PC-3 (cell line): ENCODE data around the gene ZNF736. TPM values are rescaled to one million over a fixed set of nuclear protein-coding genes. Genes with fewer than 3 reads are reported as not detected.

Experiments used
- ATAC-seq: fragments of 200-7000 bp; cut with Tn5 transposase; 2 replicates; pipeline ENCODE4 v1.9.1; 2020; ENCODE audit warnings: mild to moderate bottlenecking, moderate library complexity
- BruUV-seq: library from RNA; stranded (reverse); fragments of 400-500 nt; replicated peaks from 2 replicates; lab custom pipeline; 2021; lab: Mats Ljungman, UMichigan
- CTCF ChIA-PET: fragments of 300-600 bp; sonication (Branson Sonifier 250); formaldehyde crosslinking; loops from one replicate; lab custom pipeline; 2022; ENCODE audit warnings: antibody characterized with exemption; lab: Charles Lee
- POLR2A ChIA-PET: fragments of 300-600 bp; sonication (Branson Sonifier 250); formaldehyde crosslinking; loops from one replicate; lab custom pipeline; 2022; ENCODE audit warnings: antibody characterized with exemption; ENCODE audit not compliant: unreplicated experiment; lab: Charles Lee
- DNase-seq: peaks from one replicate; pipeline ENCODE4 v3.0.0-alpha.2; 2015
- H2AFZ ChIP-seq: fragments of 300-600 bp; sonication (generic); 2 replicates; pipeline ENCODE4 v1.6.0; 2016; ENCODE audit warnings: antibody characterized with exemption, low read length
- H3F3A ChIP-seq: fragments of 300-600 bp; sonication (generic); one replicate; pipeline ENCODE4 v1.6.0; 2017; ENCODE audit warnings: antibody characterized with exemption, low read length, control low read depth, mild to moderate bottlenecking; ENCODE audit not compliant: unreplicated experiment
- H3K27ac ChIP-seq: fragments of 300-600 bp; sonication (generic); 2 replicates; pipeline ENCODE4 v1.5.1; 2016; ENCODE audit warnings: mild to moderate bottlenecking, low read length
- H3K27me3 ChIP-seq: fragments of 300-600 bp; sonication (generic); 2 replicates; pipeline ENCODE4 v1.6.1; 2016; ENCODE audit warnings: low read length, mixed read lengths
- H3K36me3 ChIP-seq: fragments of 300-600 bp; sonication (generic); 2 replicates; pipeline ENCODE4 v1.6.1; 2016; ENCODE audit warnings: low read depth, mixed run types, low read length, mixed read lengths
- H3K4me1 ChIP-seq: fragments of 300-600 bp; sonication (generic); 2 replicates; pipeline ENCODE4 v1.5.1; 2016; ENCODE audit warnings: low read length; ENCODE audit not compliant: insufficient read depth
- H3K4me2 ChIP-seq: fragments of 300-600 bp; sonication (generic); 2 replicates; pipeline ENCODE4 v1.6.0; 2016; ENCODE audit warnings: low read length
- H3K4me3 ChIP-seq: fragments of 300-600 bp; sonication (generic); 2 replicates; pipeline ENCODE4 v1.5.1; 2016; ENCODE audit warnings: mild to moderate bottlenecking, low read length, mixed read lengths
- H3K79me2 ChIP-seq: fragments of 300-600 bp; sonication (generic); 2 replicates; pipeline ENCODE4 v1.6.1; 2017; ENCODE audit warnings: low read length, mixed read lengths
- H3K9ac ChIP-seq: fragments of 300-600 bp; sonication (generic); 2 replicates; pipeline ENCODE4 v1.6.0; 2016; ENCODE audit warnings: mild to moderate bottlenecking, low read length
- H3K9me2 ChIP-seq: fragments of 300-600 bp; sonication (generic); replicated peaks from 2 replicates; pipeline ENCODE4 v1.6.1; 2016; ENCODE audit warnings: mixed run types, low read length, mixed read lengths
- H3K9me3 ChIP-seq: fragments of 300-600 bp; sonication (generic); 2 replicates; pipeline ENCODE4 v1.6.1; 2016; ENCODE audit warnings: low read length, mixed read lengths
- H4K20me1 ChIP-seq: fragments of 300-600 bp; sonication (generic); 2 replicates; pipeline ENCODE4 v1.6.1; 2016; ENCODE audit warnings: low read length, mixed read lengths
- EZH2 ChIP-seq: fragments of 300-600 bp; sonication (generic); IDR thresholded peaks from one replicate; pipeline ENCODE4 v1.6.1; 2017; ENCODE audit warnings: antibody characterized with exemption, mild to moderate bottlenecking, low read length; ENCODE audit not compliant: unreplicated experiment
- EZH2phosphoT487 ChIP-seq: fragments of 300-600 bp; sonication (generic); IDR thresholded peaks from 2 replicates; pipeline ENCODE4 v1.6.1; 2018; ENCODE audit warnings: mild to moderate bottlenecking, antibody characterized with exemption, low read length, borderline replicate concordance
- intact Hi-C: fragments of 100-400 bp; cut with micrococcal nuclease; formaldehyde crosslinking; loops from 2 replicates; pipeline ENCODE4 v1.9.0; 2023
- total RNA-seq: library from RNA; depleted of rRNA; stranded (reverse); fragments of >200 nt; gene quantifications from 2 replicates; pipeline ENCODE4 v1.2.3, GENCODE V29; 2014
- TF ChIP-seq, protein P1 (sequence below): fragments of 300-600 bp; sonication (generic); conservative IDR thresholded peaks from 2 replicates; pipeline ENCODE4 v1.5.1; 2017; ENCODE audit warnings: antibody characterized with exemption, low read depth, mild to moderate bottlenecking, low read length

ZNF736 gene
- total RNA-seq, 1 experiment from 2014 or later, result 2.7 TPM

DNA sequence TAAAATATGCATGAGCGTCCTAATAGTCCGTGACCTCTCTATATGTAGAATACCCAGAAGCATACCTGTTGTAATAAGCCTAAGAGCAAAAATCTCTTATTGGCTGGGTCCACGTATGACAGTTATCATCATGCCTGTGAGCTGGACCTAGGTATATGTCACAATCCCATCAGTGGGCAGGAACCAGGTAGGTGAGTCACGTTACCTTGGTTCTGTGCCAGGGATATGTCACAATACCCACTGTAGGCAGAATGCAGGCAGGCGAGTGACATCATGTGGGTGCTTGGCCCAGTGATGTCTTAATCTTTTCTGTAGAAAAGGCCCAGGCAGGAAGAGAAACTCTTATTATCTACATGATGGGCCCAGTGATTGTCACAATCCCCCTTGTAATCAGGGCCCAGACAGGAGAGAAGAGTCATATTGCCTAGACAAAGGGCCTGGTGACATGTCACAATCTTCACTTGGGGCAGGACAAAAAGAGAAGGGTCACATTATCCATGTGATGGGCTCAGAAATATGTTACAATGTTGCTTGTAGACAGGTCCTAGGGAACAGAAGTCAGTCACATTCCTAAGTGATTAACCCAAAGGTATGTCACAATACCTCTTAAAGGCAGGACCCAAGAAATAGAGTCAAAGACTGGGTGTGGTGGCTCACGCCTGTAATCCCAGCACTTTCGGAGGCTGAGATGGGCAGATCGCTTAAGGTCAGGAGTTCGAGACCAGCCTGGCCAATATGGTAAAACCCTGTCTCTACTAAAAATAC is 12.9 kb upstream of the ZNF736 start:
- no peaks in the 10 kb centered on the region for H3K9me2 ChIP-seq
- no peak overlapping the region for H2AFZ ChIP-seq
- ATAC-seq (no peak), DNase-seq (peak; percentile 28)
- H3K27me3 ChIP-seq, result no peaks in the 10 kb centered on the region
- POLR2A ChIA-PET, result no interaction called here
- no peak overlapping the region for H3K9ac ChIP-seq
- H3K4me1 ChIP-seq, result no peaks in the 10 kb centered on the region
- H4K20me1 ChIP-seq, result no peaks in the 10 kb centered on the region
- H3F3A ChIP-seq, result no peaks in the 10 kb centered on the region
- no peak overlapping the region for H3K4me3 ChIP-seq
- TF ChIP-seq EZH2 (no peak), EZH2phosphoT487 (no peak)
- TF ChIP-seq, protein P1, sequence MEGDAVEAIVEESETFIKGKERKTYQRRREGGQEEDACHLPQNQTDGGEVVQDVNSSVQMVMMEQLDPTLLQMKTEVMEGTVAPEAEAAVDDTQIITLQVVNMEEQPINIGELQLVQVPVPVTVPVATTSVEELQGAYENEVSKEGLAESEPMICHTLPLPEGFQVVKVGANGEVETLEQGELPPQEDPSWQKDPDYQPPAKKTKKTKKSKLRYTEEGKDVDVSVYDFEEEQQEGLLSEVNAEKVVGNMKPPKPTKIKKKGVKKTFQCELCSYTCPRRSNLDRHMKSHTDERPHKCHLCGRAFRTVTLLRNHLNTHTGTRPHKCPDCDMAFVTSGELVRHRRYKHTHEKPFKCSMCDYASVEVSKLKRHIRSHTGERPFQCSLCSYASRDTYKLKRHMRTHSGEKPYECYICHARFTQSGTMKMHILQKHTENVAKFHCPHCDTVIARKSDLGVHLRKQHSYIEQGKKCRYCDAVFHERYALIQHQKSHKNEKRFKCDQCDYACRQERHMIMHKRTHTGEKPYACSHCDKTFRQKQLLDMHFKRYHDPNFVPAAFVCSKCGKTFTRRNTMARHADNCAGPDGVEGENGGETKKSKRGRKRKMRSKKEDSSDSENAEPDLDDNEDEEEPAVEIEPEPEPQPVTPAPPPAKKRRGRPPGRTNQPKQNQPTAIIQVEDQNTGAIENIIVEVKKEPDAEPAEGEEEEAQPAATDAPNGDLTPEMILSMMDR, result no peak
- no peaks in the 10 kb centered on the region for H3K79me2 ChIP-seq
- no peaks in the 10 kb centered on the region; the same call in 1 of the 2 replicates for H3K9me3 ChIP-seq
- CTCF ChIA-PET, result no interaction called here
- intact Hi-C loops, result no loop called here
- H3K4me2 ChIP-seq, result no peak overlapping the region
- H3K36me3 ChIP-seq, result no peaks in the 10 kb centered on the region
- BruUV-seq, result no TSS peak
- H3K27ac ChIP-seq, result no peak overlapping the region

DNA sequence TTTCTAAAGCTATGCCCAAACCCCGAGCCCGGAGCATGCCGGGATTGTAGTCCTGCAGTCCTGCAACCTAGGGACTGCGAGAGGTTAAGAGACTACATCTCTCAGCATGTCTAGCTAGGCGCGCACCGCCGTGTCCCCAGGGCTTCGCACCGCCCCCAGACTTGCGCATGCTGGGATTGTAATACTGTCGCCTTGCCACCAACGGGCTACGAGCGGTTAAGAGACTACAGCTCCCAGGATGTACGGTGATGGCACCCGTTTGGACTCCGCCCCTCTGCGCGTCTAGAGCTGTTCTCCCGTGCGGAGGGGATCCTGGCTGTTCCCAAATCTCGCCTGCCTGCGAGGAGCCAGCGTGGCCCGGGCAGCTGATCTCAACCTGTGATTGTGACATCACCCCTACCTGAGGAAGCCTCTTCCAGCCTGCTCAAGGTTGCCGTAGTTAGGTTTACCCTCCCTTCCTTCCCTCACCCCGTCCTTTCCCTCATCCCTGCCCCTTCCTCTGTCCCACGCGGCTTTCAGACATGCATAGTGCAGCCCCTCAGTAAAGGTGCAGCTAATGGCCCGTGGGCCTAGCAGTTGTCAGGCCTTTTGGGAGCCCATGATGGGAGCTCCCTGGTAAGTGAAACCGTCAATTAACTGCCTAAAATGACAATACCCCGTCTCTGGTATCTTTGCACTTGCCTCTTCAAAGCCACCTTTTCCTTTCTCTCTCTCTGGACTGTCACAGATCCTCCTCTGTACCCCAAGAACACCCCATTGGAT is 6.3 kb upstream of the ZNF736 start:
- ATAC-seq (peak; percentile 82), DNase-seq (peak; percentile 16)
- H3K9me3 ChIP-seq, result no peaks in the 10 kb centered on the region
- intact Hi-C loops, result no loop called here
- peak overlapping the region; percentile 35; the same call in 1 of the 2 replicates for H3K4me3 ChIP-seq
- ChIA-PET POLR2A (no interaction called here), CTCF (no interaction called here)
- no peaks in the 10 kb centered on the region for H3K36me3 ChIP-seq
- peak overlapping the region; percentile 61; the same call in 1 of the 2 replicates for H2AFZ ChIP-seq
- BruUV-seq, result TSS peak; percentile 83
- no peaks in the 10 kb centered on the region for H3K27me3 ChIP-seq
- H3K9me2 ChIP-seq, result no peaks in the 10 kb centered on the region
- TF ChIP-seq, protein P1, result no peak
- TF ChIP-seq EZH2phosphoT487 (no peak), EZH2 (no peak)
- H3K4me2 ChIP-seq, result no peak overlapping the region
- H3K4me1 ChIP-seq, result no peaks in the 10 kb centered on the region
- no peaks in the 10 kb centered on the region for H3K79me2 ChIP-seq
- H4K20me1 ChIP-seq, result no peaks in the 10 kb centered on the region
- H3K9ac ChIP-seq, result no peak overlapping the region
- no peaks in the 10 kb centered on the region for H3F3A ChIP-seq
- H3K27ac ChIP-seq, result no peak overlapping the region

DNA sequence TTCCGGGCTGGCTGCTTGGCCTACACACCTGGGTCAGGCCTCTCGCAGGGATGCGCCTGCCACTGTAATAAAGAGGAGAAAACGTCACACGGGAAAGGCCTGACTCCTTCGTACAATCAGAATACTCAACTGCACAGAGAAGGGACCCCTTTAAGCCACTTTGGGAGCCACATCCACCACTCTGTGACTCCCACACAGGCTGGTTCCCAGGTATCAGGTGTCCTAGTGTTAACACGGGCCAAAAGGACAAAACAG is 5.8 kb upstream of the ZNF736 start:
- no peak overlapping the region for H3K4me2 ChIP-seq
- no peaks in the 10 kb centered on the region for H3K36me3 ChIP-seq
- H2AFZ ChIP-seq, result 0 out of 2 replicates have a peak overlapping the region, but pooled peaks have one; percentile 61
- no peaks in the 10 kb centered on the region for H3K79me2 ChIP-seq
- TF ChIP-seq EZH2 (no peak), EZH2phosphoT487 (no peak)
- TF ChIP-seq, protein P1, result no peak
- ChIA-PET POLR2A (no interaction called here), CTCF (no interaction called here)
- DNase-seq (no peak), ATAC-seq (no peak)
- no peaks in the 10 kb centered on the region for H3K27me3 ChIP-seq
- BruUV-seq, result no TSS peak
- no peak overlapping the region for H3K4me3 ChIP-seq
- no peaks in the 10 kb centered on the region for H3K4me1 ChIP-seq
- H3K27ac ChIP-seq, result no peak overlapping the region
- H3F3A ChIP-seq, result no peaks in the 10 kb centered on the region
- intact Hi-C loops, result no loop called here
- H3K9me3 ChIP-seq, result no peaks in the 10 kb centered on the region
- no peaks in the 10 kb centered on the region for H3K9me2 ChIP-seq
- no peak overlapping the region for H3K9ac ChIP-seq
- no peaks in the 10 kb centered on the region for H4K20me1 ChIP-seq
